Measurements from ENCODE around the gene GPR78.

Gene GPR78

DNA sequence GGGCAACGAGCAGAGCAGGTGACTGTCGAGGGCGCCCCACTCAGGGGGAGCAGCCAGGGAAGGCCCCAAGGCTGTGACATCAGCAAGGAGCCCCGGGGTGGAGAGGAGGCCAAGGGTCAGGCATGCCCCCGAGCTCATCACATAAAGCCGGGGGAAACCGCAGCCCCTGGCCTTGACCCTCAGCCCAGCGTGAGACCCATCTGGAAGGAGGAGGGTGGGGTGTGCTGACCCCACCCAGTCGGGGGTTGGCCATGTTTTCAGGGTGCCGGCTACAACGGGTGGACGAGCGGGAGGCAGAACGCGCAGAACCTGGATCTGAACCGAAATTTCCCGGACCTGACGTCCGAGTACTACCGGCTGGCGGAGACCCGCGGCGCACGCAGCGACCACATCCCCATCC, 26.3 kb downstream of the GPR78 start:
- Histone ChIP-seq H3K27ac (no peak overlapping the region), H3K4me3 (no peak overlapping the region)
- TF ChIP-seq, protein P1, sequence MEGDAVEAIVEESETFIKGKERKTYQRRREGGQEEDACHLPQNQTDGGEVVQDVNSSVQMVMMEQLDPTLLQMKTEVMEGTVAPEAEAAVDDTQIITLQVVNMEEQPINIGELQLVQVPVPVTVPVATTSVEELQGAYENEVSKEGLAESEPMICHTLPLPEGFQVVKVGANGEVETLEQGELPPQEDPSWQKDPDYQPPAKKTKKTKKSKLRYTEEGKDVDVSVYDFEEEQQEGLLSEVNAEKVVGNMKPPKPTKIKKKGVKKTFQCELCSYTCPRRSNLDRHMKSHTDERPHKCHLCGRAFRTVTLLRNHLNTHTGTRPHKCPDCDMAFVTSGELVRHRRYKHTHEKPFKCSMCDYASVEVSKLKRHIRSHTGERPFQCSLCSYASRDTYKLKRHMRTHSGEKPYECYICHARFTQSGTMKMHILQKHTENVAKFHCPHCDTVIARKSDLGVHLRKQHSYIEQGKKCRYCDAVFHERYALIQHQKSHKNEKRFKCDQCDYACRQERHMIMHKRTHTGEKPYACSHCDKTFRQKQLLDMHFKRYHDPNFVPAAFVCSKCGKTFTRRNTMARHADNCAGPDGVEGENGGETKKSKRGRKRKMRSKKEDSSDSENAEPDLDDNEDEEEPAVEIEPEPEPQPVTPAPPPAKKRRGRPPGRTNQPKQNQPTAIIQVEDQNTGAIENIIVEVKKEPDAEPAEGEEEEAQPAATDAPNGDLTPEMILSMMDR (IDR thresholded peaks at IDR 0.05): no peak

DNA sequence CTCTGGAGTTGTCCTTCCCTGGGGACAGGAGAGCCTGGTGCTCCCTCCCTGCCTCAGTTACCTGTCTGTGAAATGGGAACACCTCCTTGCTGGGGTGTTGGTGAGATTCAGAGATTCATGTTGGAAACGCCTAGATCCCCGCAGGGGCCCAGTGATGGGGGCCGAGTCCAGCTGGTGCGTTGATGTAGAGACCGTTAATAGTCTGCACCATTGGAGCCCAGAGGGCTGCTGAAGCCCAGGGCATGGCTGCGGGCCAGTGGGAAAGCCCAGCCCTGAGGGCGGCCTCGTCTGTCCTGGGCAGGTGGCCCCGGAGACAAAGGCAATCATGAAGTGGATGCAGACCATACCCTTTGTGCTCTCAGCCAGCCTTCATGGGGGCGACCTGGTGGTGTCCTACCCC, 26.8 kb downstream of the GPR78 start:
- no peak for DNase-seq (ENCODE audit: low spot score)
- H3K27ac ChIP-seq: no peak overlapping the region
- H3K4me3 ChIP-seq: no peak overlapping the region
- TF ChIP-seq, protein P1 (IDR thresholded peaks at IDR 0.05): no peak

More for the DNA sequence above, 26.3 kb downstream of the GPR78 start:
- no peak for DNase-seq (ENCODE audit: low spot score)

DNA sequence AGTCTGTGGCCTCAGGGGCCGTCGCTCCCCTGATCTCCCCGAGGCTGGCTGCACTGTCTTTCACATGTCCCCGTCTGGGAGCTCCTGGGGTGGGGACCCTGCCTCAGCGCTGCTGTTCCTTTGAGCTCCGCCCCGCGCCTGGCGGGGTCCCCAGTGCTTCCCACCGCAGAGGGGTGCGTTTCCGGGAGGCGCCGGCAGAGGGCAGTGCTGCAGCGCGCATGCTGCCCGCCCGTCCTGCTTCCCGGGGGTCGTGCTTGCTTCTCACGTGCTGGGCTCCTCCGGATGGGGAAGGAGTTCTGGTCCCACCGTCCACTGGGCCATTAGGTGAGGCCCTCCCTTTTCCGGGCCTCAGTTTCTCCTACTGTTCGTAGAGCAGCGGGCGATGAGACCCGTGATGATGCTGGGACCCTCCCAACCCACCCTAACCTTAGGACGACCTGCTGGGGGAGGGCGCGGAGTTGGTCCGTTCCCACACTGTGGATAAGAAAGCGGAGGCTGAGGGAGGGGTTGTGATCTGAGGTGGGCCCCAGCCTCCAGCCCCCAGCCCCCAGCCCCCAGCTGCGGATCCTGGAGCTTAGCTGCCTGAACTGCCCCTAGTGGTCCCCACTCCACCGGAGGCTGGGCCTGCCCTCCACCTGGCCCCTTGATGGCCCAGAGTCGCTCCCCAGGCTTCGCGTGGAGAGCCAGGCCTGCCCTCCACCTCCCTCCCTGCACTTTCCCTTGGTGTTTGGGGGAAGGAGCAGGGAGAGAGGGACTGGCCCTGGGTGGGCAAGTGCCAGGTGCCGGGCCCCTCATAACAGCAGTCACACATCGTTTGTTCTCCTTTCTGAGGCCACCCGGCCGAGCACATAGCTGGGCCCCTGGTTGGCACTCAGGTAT, 27.6 kb downstream of the GPR78 start:
- Histone ChIP-seq H3K27ac (no peak overlapping the region), H3K4me3 (no peak overlapping the region)
- no peak for DNase-seq (ENCODE audit: low spot score)
- TF ChIP-seq, protein P1 (IDR thresholded peaks at IDR 0.05): peak; percentile 95

DNA sequence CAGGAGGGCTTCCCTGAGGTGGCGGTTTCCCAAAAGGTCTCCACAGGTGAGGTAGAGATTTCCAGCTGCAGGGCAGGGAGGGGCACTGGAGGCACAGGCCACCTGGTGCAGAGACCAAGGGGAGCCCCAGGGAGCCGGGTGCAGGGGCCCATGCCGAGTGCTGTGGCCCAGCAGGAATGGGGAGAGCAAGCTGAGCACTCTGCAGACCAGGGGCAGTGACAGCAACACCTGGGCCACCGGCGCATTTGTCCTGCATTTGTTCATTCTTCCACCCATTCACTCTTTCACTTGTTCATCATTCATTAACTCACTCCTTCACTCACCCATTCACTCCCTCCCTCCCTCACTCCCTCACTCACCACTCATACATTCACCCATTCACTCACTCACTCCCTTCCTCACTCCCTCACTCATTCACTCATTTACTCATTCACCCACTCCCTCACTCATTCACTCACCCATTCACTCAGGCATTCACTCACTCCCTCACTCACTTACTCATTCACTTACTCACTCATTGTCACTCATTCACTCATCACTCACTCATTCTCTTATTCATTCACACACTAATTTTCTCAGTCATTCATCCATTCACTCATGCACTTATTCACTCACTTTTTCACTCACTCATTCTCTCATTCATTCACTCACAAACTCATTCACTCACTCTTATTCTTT, 28.7 kb downstream of the GPR78 start:
- Histone ChIP-seq H3K4me3 (no peak overlapping the region), H3K27ac (no peak overlapping the region)
- TF ChIP-seq, protein P1 (IDR thresholded peaks at IDR 0.05): no peak
- no peak for DNase-seq (ENCODE audit: low spot score)

DNA sequence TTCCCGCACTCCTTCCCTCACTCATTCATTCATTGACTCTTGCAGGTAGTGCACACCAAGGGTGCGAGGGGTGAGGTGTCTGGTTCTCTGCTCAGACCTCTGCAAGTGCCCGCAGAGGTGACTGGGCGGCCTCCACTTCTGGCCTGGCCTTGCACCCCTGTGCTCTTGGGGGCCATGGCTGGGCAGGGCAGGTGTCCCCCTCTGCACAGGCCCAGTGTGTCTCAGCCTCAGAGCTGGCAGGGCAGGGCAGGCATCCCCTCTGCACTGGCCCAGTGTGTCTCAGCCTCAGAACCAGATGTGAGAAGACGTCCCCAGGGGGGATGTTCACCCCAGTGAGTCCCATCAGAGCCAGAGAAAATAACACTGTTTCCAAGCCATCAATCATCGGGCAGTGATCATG, 29.2 kb downstream of the GPR78 start:
- TF ChIP-seq, protein P1 (IDR thresholded peaks at IDR 0.05): no peak
- no peak overlapping the region for H3K27ac ChIP-seq
- no peak overlapping the region for H3K4me3 ChIP-seq
- no peak for DNase-seq (ENCODE audit: low spot score)

DNA sequence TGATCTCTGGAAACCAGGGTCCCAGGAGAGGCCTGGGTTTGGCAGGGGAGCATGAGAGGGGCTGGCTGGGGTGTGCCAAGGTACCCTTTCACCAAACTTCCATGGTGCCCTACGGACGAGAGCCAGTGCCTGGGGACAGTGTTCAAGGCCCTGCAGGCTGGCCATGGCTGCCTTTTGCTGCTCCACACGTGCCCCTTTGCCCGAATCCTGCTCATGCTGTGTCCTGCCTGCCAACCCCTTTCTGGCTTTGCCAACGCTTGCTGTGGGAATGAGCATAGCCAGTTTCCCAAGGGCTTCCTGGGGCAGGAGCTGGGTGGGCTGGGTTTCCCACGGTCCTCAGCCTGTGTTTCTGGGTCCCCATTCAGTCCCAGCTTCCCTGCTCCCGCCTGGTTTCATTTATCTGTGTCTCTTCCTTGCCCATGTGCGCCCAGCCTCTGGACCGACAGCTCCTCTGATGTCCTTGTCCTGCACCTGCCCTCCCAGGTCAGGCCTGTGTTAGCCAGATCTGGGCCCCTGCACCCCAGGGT, 29.7 kb downstream of the GPR78 start:
- Histone ChIP-seq H3K27ac (no peak overlapping the region), H3K4me3 (no peak overlapping the region)
- TF ChIP-seq, protein P1 (IDR thresholded peaks at IDR 0.05): no peak
- no peak for DNase-seq (ENCODE audit: low spot score)
